GM23338 (cell line): ENCODE data around the gene PHTF2. TPM values are rescaled to one million over a fixed set of nuclear protein-coding genes. Genes with fewer than 3 reads are reported as not detected.

Source experiments
- ATAC-seq: fragments of 200-7000 bp; cut with Tn5 transposase; 3 replicates; pipeline ENCODE4 v1.9.1; 2020
- DNase-seq: peaks from one replicate; pipeline ENCODE4 v3.0.0-alpha.2; 2015; ENCODE audit warnings: low spot score
- H2AFZ ChIP-seq: fragments of 200-600 bp; sonication (generic); 2 replicates; pipeline ENCODE4 v1.8.0; 2016; ENCODE audit warnings: antibody characterized with exemption, mild to moderate bottlenecking, moderate library complexity
- H3F3A ChIP-seq: fragments of 200-600 bp; sonication (generic); replicated peaks from 2 replicates; pipeline ENCODE4 v1.8.0; 2017; ENCODE audit warnings: antibody characterized with exemption, mixed run types, low read depth
- H3K27ac ChIP-seq: fragments of 200-600 bp; sonication (generic); 2 replicates; pipeline ENCODE4 v1.6.1; 2016; ENCODE audit warnings: low read depth
- H3K27me3 ChIP-seq: fragments of 200-600 bp; sonication (generic); 2 replicates; pipeline ENCODE4 v1.8.0; 2016; ENCODE audit warnings: mild to moderate bottlenecking, mixed run types, moderate library complexity; ENCODE audit not compliant: insufficient read depth
- H3K36me3 ChIP-seq: fragments of 200-600 bp; sonication (generic); 2 replicates; pipeline ENCODE4 v1.8.0; 2016; ENCODE audit warnings: mild to moderate bottlenecking; ENCODE audit not compliant: insufficient read depth
- H3K4me1 ChIP-seq: fragments of 200-600 bp; sonication (generic); 2 replicates; pipeline ENCODE4 v1.8.0; 2016; ENCODE audit warnings: mild to moderate bottlenecking, moderate library complexity; ENCODE audit not compliant: insufficient read depth
- H3K4me2 ChIP-seq: fragments of 200-600 bp; sonication (generic); 2 replicates; pipeline ENCODE4 v1.7.1; 2017; ENCODE audit warnings: mixed run types
- H3K4me3 ChIP-seq: fragments of 200-600 bp; sonication (generic); 2 replicates; pipeline ENCODE4 v1.6.1; 2016; ENCODE audit warnings: mixed run types
- H3K79me2 ChIP-seq: fragments of 200-600 bp; sonication (generic); replicated peaks from 2 replicates; pipeline ENCODE4 v1.8.0; 2017; ENCODE audit warnings: mild to moderate bottlenecking; ENCODE audit not compliant: insufficient read depth
- H3K9me2 ChIP-seq: fragments of 200-600 bp; sonication (generic); 2 replicates; pipeline ENCODE4 v1.8.0; 2017; ENCODE audit not compliant: insufficient read depth
- H4K20me1 ChIP-seq: fragments of 200-600 bp; sonication (generic); replicated peaks from 2 replicates; pipeline ENCODE4 v1.8.0; 2017; ENCODE audit warnings: mild to moderate bottlenecking; ENCODE audit not compliant: insufficient read depth
- H3K27ac Mint-ChIP-seq: 2 replicates; pipeline ENCODE4 v1.8.0; 2020; ENCODE audit warnings: inconsistent platforms, mild to moderate bottlenecking, moderate library complexity, mixed read lengths
- H3K27me3 Mint-ChIP-seq: 3 replicates; pipeline ENCODE4 v1.8.0; 2022; ENCODE audit warnings: low read depth, mild to moderate bottlenecking, moderate library complexity, mixed read lengths, inconsistent platforms; ENCODE audit not compliant: insufficient read depth, poor library complexity
- H3K36me3 Mint-ChIP-seq: 3 replicates; pipeline ENCODE4 v1.8.0; 2021; ENCODE audit warnings: low read depth, mild to moderate bottlenecking, inconsistent platforms, moderate library complexity, mixed read lengths
- H3K4me1 Mint-ChIP-seq: 3 replicates; pipeline ENCODE4 v1.8.0; 2020; ENCODE audit warnings: mild to moderate bottlenecking, inconsistent platforms, mixed read lengths
- H3K4me3 Mint-ChIP-seq: 3 replicates; pipeline ENCODE4 v1.8.0; 2021; ENCODE audit warnings: moderate library complexity, mild to moderate bottlenecking, inconsistent platforms, mixed read lengths
- H3K9me3 Mint-ChIP-seq: 3 replicates; pipeline ENCODE4 v1.8.0; 2020; ENCODE audit warnings: moderate library complexity, mild to moderate bottlenecking, inconsistent platforms, mixed read lengths
- CTCF ChIP-seq, 2 experiments: fragments of 200-600 bp in 1 of 2; sonication (generic) in 1 of 2; conservative IDR thresholded peaks; 2 replicates each; pipeline versions ENCODE4 v1.5.1 to v1.6.1; 2016 to 2017; ENCODE audit warnings: antibody characterized with exemption in 2 of 2, low read depth in 2 of 2, mild to moderate bottlenecking in 2 of 2, moderate library complexity in 1 of 2
- ETS1 ChIP-seq: IDR thresholded peaks from 2 replicates; pipeline ENCODE4 v1.6.1; 2016; ENCODE audit warnings: antibody characterized with exemption
- EZH2 ChIP-seq: fragments of 200-600 bp; sonication (generic); IDR thresholded peaks from one replicate; pipeline ENCODE4 v1.8.0; 2017; ENCODE audit warnings: antibody characterized with exemption, mild to moderate bottlenecking, low read depth; ENCODE audit not compliant: unreplicated experiment
- JUNB ChIP-seq: IDR thresholded peaks from one replicate; pipeline ENCODE4 v1.6.1; 2016; ENCODE audit warnings: antibody characterized with exemption; ENCODE audit not compliant: unreplicated experiment
- polyA plus RNA-seq: library from polyadenylated mRNA; unstranded; fragments of >200 nt; fragmentation: Nextera tagmentation; extraction: Ambion mirVana; gene quantifications from 2 replicates; pipeline ENCODE4 v1.2.1, GENCODE V29; 2016
- total RNA-seq: library from RNA; depleted of rRNA; stranded (reverse); fragments of >200 nt; shearing (Covaris generic); gene quantifications from 2 replicates; pipeline ENCODE4 v1.2.3, GENCODE V29; 2014

PHTF2 gene
- total and polyA plus RNA-seq, 2 experiments from 2014 or later, result 14.6 to 24.1 TPM

GRCh38 chr7:77765481-77765880 lies 33.1 kb upstream of the PHTF2 start (continued):
- TF ChIP-seq CTCF (conservative IDR thresholded peaks at IDR 0.05; ENCODE audit: low read depth in 2 of 2), result no peak
- no peak for TF ChIP-seq ETS1
- no peak for TF ChIP-seq JUNB
- no peak for TF ChIP-seq EZH2

- Histone ChIP-seq H3K9me2 (no peaks in the 10 kb centered on the region), H3K4me3 (no peak overlapping the region), H3F3A (no peaks in the 10 kb centered on the region), H3K27ac (peak overlapping the region; percentile 78), H2AFZ (no peak overlapping the region), H3K36me3 (0 out of 2 replicates have a peak, but pooled peaks cover 4% of the 10 kb centered on the region), H4K20me1 (no peaks in the 10 kb centered on the region), H3K4me2 (no peak overlapping the region), H3K79me2 (peaks cover 35% of the 10 kb centered on the region), H3K27me3 (no peaks in the 10 kb centered on the region), H3K4me1 (peaks cover 7% of the 10 kb centered on the region; the same call in 1 of the 2 replicates)
- ATAC-seq, result no peak
- DNase-seq, result peak; percentile 34
- Mint-ChIP-seq H3K27ac (peak overlapping the region; percentile 77; the same call in 1 of the 2 replicates), H3K9me3 (no peaks in the 10 kb centered on the region), H3K4me3 (no peak overlapping the region), H3K4me1 (peaks cover 5% of the 10 kb centered on the region), H3K27me3 (peaks cover 9% of the 10 kb centered on the region), H3K36me3 (peaks cover 8% of the 10 kb centered on the region)
- TF ChIP-seq CTCF (conservative IDR thresholded peaks at IDR 0.05; ENCODE audit: low read depth in 2 of 2), result no peak
These were observed 32.4 kb upstream of the PHTF2 start for GRCh38 chr7:77765906-77766800.
